ENCODE data around the gene ITGAX.

ITGAX gene

GRCh38 chr16:31400191-31400590, 45.2 kb downstream of the ITGAX start:
- no peak overlapping the region for H3K4me3 Mint-ChIP-seq
- peak; percentile 50 to 52 for ATAC-seq (replicated peaks)
- peaks cover 7 to 12% of the 10 kb centered on the region in 2 donors for H3K4me1 Mint-ChIP-seq

GRCh38 chr16:31401436-31401835, 46.5 kb downstream of the ITGAX start:
- H3K9me3 Mint-ChIP-seq, result peaks cover 9 to 11% of the 10 kb centered on the region in 2 donors
- peaks cover 5 to 17% of the 10 kb centered on the region in 2 donors for H3K27me3 Mint-ChIP-seq
- peaks cover 7 to 12% of the 10 kb centered on the region in 2 donors for H3K4me1 Mint-ChIP-seq
- no peak overlapping the region for H3K4me3 Mint-ChIP-seq
- no peak overlapping the region for H3K27ac Mint-ChIP-seq
- peaks cover 5 to 11% of the 10 kb centered on the region in 2 donors for H3K36me3 Mint-ChIP-seq
- no peak for DNase-seq
- no peak for ATAC-seq (replicated peaks)

More at GRCh38 chr16:31400191-31400590, 45.2 kb downstream of the ITGAX start:
- peaks cover 5 to 17% of the 10 kb centered on the region in 2 donors for H3K27me3 Mint-ChIP-seq
- peaks cover 9 to 11% of the 10 kb centered on the region in 2 donors for H3K9me3 Mint-ChIP-seq
- no peak for DNase-seq
- H3K36me3 Mint-ChIP-seq, result peaks cover 5 to 11% of the 10 kb centered on the region in 2 donors
- H3K27ac Mint-ChIP-seq, result peak overlapping the region; percentile 11

- H3K9me3 Mint-ChIP-seq, result peaks cover 9 to 11% of the 10 kb centered on the region in 2 donors
- DNase-seq (no peak), ATAC-seq (replicated peaks) (no peak)
- peaks cover 7 to 12% of the 10 kb centered on the region in 2 donors for H3K4me1 Mint-ChIP-seq
- H3K36me3 Mint-ChIP-seq, result peaks cover 5 to 11% of the 10 kb centered on the region in 2 donors
- H3K27ac Mint-ChIP-seq, result no peak overlapping the region
- peaks cover 10 to 24% of the 10 kb centered on the region in 2 donors for H3K27me3 Mint-ChIP-seq
- no peak overlapping the region for H3K4me3 Mint-ChIP-seq
These were observed 47.7 kb downstream of the ITGAX start for GRCh38 chr16:31402687-31403086.

- Mint-ChIP-seq H3K36me3 (peaks cover 3 to 11% of the 10 kb centered on the region in 2 donors), H3K27me3 (peaks cover 16 to 32% of the 10 kb centered on the region in 2 donors), H3K9me3 (peaks cover 9 to 11% of the 10 kb centered on the region in 2 donors), H3K4me3 (peak overlapping the region in 1 of 2 donors; percentile 50), H3K27ac (no peak overlapping the region), H3K4me1 (peaks cover 7 to 12% of the 10 kb centered on the region in 2 donors)
- ATAC-seq (replicated peaks) (no peak), DNase-seq (no peak)
These were observed 48.8 kb downstream of the ITGAX start for GRCh38 chr16:31403590-31404352.

GRCh38 chr16:31404353-31405064, 49.5 kb downstream of the ITGAX start:
- Mint-ChIP-seq H3K4me3 (peak overlapping the region in 1 of 2 donors; percentile 50), H3K9me3 (peaks cover 4 to 6% of the 10 kb centered on the region in 2 donors), H3K4me1 (peaks cover 7 to 8% of the 10 kb centered on the region in 2 donors), H3K27ac (peak overlapping the region; percentile 2), H3K36me3 (peaks cover 3 to 5% of the 10 kb centered on the region in 2 donors), H3K27me3 (peaks cover 14 to 28% of the 10 kb centered on the region in 2 donors)
- DNase-seq (no peak), ATAC-seq (replicated peaks) (no peak)

GRCh38 chr16:31407406-31407805, 52.4 kb downstream of the ITGAX start:
- no peak overlapping the region for H3K27ac Mint-ChIP-seq
- H3K4me1 Mint-ChIP-seq, result peaks cover 0 to 2% of the 10 kb centered on the region in 2 donors
- no peak overlapping the region for H3K4me3 Mint-ChIP-seq

GRCh38 chr16:31409433-31409832, 54.5 kb downstream of the ITGAX start:
- H3K27ac Mint-ChIP-seq, result no peak overlapping the region
- H3K27me3 Mint-ChIP-seq, result peaks cover 33 to 38% of the 10 kb centered on the region in 2 donors
- no peaks in the 10 kb centered on the region for H3K9me3 Mint-ChIP-seq
- DNase-seq, result no peak
- H3K4me1 Mint-ChIP-seq, result peaks cover 9% of the 10 kb centered on the region in 2 donors
- H3K4me3 Mint-ChIP-seq, result no peak overlapping the region
- H3K36me3 Mint-ChIP-seq, result no peaks in the 10 kb centered on the region
- ATAC-seq (replicated peaks), result no peak

More at GRCh38 chr16:31407406-31407805, 52.4 kb downstream of the ITGAX start:
- DNase-seq (no peak), ATAC-seq (replicated peaks) (no peak)
- Mint-ChIP-seq H3K27me3 (peaks cover 22 to 28% of the 10 kb centered on the region in 2 donors), H3K9me3 (no peaks in the 10 kb centered on the region), H3K36me3 (no peaks in the 10 kb centered on the region)

- no peaks in the 10 kb centered on the region for H3K9me3 Mint-ChIP-seq
- DNase-seq, result no peak
- H3K4me3 Mint-ChIP-seq, result no peak overlapping the region
- peaks cover 9% of the 10 kb centered on the region in 2 donors for H3K4me1 Mint-ChIP-seq
- no peak overlapping the region for H3K27ac Mint-ChIP-seq
- H3K36me3 Mint-ChIP-seq, result no peaks in the 10 kb centered on the region
- no peak for ATAC-seq (replicated peaks)
- peaks cover 34% of the 10 kb centered on the region in 2 donors for H3K27me3 Mint-ChIP-seq
These were observed 55.1 kb downstream of the ITGAX start for GRCh38 chr16:31410082-31410481.

- Mint-ChIP-seq H3K4me1 (peaks cover 9 to 11% of the 10 kb centered on the region in 2 donors), H3K27me3 (peaks cover 41 to 44% of the 10 kb centered on the region in 2 donors), H3K9me3 (no peaks in the 10 kb centered on the region), H3K27ac (no peak overlapping the region), H3K36me3 (no peaks in the 10 kb centered on the region), H3K4me3 (no peak overlapping the region)
- no peak for DNase-seq
- no peak for ATAC-seq (replicated peaks)
These were observed 56.3 kb downstream of the ITGAX start for GRCh38 chr16:31411024-31411844.

- Mint-ChIP-seq H3K4me3 (no peak overlapping the region), H3K9me3 (no peaks in the 10 kb centered on the region), H3K4me1 (peaks cover 9 to 11% of the 10 kb centered on the region in 2 donors), H3K27ac (no peak overlapping the region), H3K27me3 (peaks cover 39 to 43% of the 10 kb centered on the region in 2 donors), H3K36me3 (no peaks in the 10 kb centered on the region)
- DNase-seq, result no peak
- ATAC-seq (replicated peaks), result no peak
These were observed 57.8 kb downstream of the ITGAX start for GRCh38 chr16:31412750-31413149.

GRCh38 chr16:31413381-31413780, 58.4 kb downstream of the ITGAX start:
- Mint-ChIP-seq H3K4me3 (no peak overlapping the region), H3K36me3 (no peaks in the 10 kb centered on the region), H3K9me3 (no peaks in the 10 kb centered on the region), H3K27me3 (peaks cover 42 to 45% of the 10 kb centered on the region in 2 donors), H3K4me1 (peaks cover 9 to 11% of the 10 kb centered on the region in 2 donors), H3K27ac (peak overlapping the region; percentile 4)
- no peak for ATAC-seq (replicated peaks)
- no peak for DNase-seq

GRCh38 chr16:31413943-31414342, 59.0 kb downstream of the ITGAX start:
- Mint-ChIP-seq H3K36me3 (no peaks in the 10 kb centered on the region), H3K4me1 (peaks cover 9 to 11% of the 10 kb centered on the region in 2 donors), H3K4me3 (no peak overlapping the region), H3K27me3 (peaks cover 40 to 41% of the 10 kb centered on the region in 2 donors), H3K27ac (no peak overlapping the region), H3K9me3 (no peaks in the 10 kb centered on the region)
- ATAC-seq (replicated peaks) (no peak), DNase-seq (no peak)

- ATAC-seq (replicated peaks) (no peak), DNase-seq (no peak)
- Mint-ChIP-seq H3K4me1 (peaks cover 9 to 11% of the 10 kb centered on the region in 2 donors), H3K4me3 (no peak overlapping the region), H3K36me3 (no peaks in the 10 kb centered on the region), H3K9me3 (no peaks in the 10 kb centered on the region), H3K27me3 (peaks cover 36 to 40% of the 10 kb centered on the region in 2 donors), H3K27ac (no peak overlapping the region)
These were observed 59.7 kb downstream of the ITGAX start for GRCh38 chr16:31414706-31415105.

GRCh38 chr16:31416371-31416770, 61.4 kb downstream of the ITGAX start:
- Mint-ChIP-seq H3K27me3 (peaks cover 35 to 40% of the 10 kb centered on the region in 2 donors), H3K27ac (no peak overlapping the region), H3K9me3 (no peaks in the 10 kb centered on the region), H3K4me3 (no peak overlapping the region), H3K4me1 (peaks cover 9 to 15% of the 10 kb centered on the region in 2 donors), H3K36me3 (no peaks in the 10 kb centered on the region)
- ATAC-seq (replicated peaks) (no peak), DNase-seq (no peak)

All from stimulated activated naive B cell treated with anti-CD40 and anti-IgM and Interleukin-4, amounts not matched to agents 10 μg/mL and 1 μg/mL and 100 μg/mL, for 72 hours (primary cell).